HG02973 (cell line): Measurements from ENCODE around the gene PLCG2.
"Not testable (repeated sequence)": the region's sequence is repeated elsewhere in the genome, so short reads cannot be mapped to it uniquely, and the experiment has no call there.

Experiments used
- ATAC-seq: cut with Tn5 transposase; IDR thresholded peaks from one replicate; pipeline ENCODE4 v1.9.1; 2021; ENCODE audit warnings: moderate library complexity; ENCODE audit not compliant: unreplicated experiment

The PLCG2 gene

GRCh38 chr16:81752876-81753227 lies 26.2 kb upstream of the PLCG2 start:
- no peak for ATAC-seq

GRCh38 chr16:81754858-81755257 lies 24.2 kb upstream of the PLCG2 start:
- ATAC-seq, result no peak

- no peak for ATAC-seq
Measured at GRCh38 chr16:81755915-81756614, 23.0 kb upstream of the PLCG2 start.

- no peak for ATAC-seq
Measured at GRCh38 chr16:81756615-81757356, 22.3 kb upstream of the PLCG2 start.

GRCh38 chr16:81758376-81758775 lies 20.7 kb upstream of the PLCG2 start:
- ATAC-seq, result no peak

- not testable (repeated sequence) for ATAC-seq
Measured at GRCh38 chr16:81762322-81762721, 16.8 kb upstream of the PLCG2 start.

- ATAC-seq, result no peak
Measured at GRCh38 chr16:81765111-81765919, 13.8 kb upstream of the PLCG2 start.

GRCh38 chr16:81765969-81766368 lies 13.1 kb upstream of the PLCG2 start:
- ATAC-seq, result no peak

GRCh38 chr16:81767987-81768592 lies 11.0 kb upstream of the PLCG2 start:
- ATAC-seq, result no peak

GRCh38 chr16:81770008-81770407 lies 9.1 kb upstream of the PLCG2 start:
- no peak for ATAC-seq

GRCh38 chr16:81774348-81774747 lies 4.7 kb upstream of the PLCG2 start:
- no peak for ATAC-seq

- no peak for ATAC-seq
Measured at GRCh38 chr16:81775570-81775969, 3.5 kb upstream of the PLCG2 start.

- no peak for ATAC-seq
Measured at GRCh38 chr16:81778231-81778630, 860 bp upstream of the PLCG2 start.

GRCh38 chr16:81779536-81780320 lies 637 bp downstream of the PLCG2 start:
- no peak for ATAC-seq

GRCh38 chr16:81780350-81780749 lies 1.3 kb downstream of the PLCG2 start:
- no peak for ATAC-seq

GRCh38 chr16:81782236-81782635 lies 3.1 kb downstream of the PLCG2 start:
- no peak for ATAC-seq

- no peak for ATAC-seq
Measured at GRCh38 chr16:81784072-81784795, 5.1 kb downstream of the PLCG2 start.

GRCh38 chr16:81785138-81785924 lies 6.2 kb downstream of the PLCG2 start:
- ATAC-seq, result no peak

GRCh38 chr16:81786321-81786720 lies 7.2 kb downstream of the PLCG2 start:
- ATAC-seq, result no peak
